ENCODE measurements around the gene XPNPEP2.

Gene XPNPEP2

DNA sequence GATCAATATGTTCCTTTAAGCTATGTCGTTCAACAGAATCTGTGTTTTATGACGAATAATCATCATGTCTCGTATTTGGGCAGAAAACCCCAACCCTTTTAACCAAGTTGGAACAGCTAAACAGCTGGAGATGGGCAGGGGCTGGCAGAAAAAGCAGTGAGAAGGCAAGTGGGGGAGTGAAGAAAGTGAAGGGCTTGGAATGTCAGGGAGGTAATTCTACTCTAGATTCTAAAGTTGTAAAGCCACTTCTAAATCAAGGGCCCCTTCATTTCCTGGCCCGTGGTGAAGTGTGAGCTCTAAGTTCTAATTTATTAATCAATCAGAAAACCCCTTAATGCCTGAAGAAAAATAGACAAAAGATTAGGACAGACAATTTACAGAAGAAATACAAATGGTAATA is 61.4 kb downstream of the XPNPEP2 start:
- Histone ChIP-seq H3K4me3 (ENCODE audit: extremely low read depth, insufficient read depth, low read length, poor library complexity, severe bottlenecking) (no peak overlapping the region), H3K9me3 (ENCODE audit: control insufficient read depth, low read length) (no peaks in the 10 kb centered on the region), H3K36me3 (ENCODE audit: control insufficient read depth, insufficient read depth, low read length) (peaks cover 29% of the 10 kb centered on the region), H3K27ac (ENCODE audit: low read depth, low read length, severe bottlenecking) (no peak overlapping the region), H3K4me1 (ENCODE audit: control insufficient read depth, insufficient read depth, low read length, poor library complexity, severe bottlenecking) (no peaks in the 10 kb centered on the region)
- WGBS, 2 experiments (ENCODE audit: insufficient coverage in 2 of 2), result 90% methylated on average over 2 of the region's 4 CpGs; no CpG with 5 or more reads in 1 of the 2 experiments

- Histone ChIP-seq H3K4me3 (ENCODE audit: extremely low read depth, insufficient read depth, low read length, poor library complexity, severe bottlenecking) (no peak overlapping the region), H3K36me3 (ENCODE audit: control insufficient read depth, insufficient read depth, low read length) (peaks cover 38% of the 10 kb centered on the region), H3K4me1 (ENCODE audit: control insufficient read depth, insufficient read depth, low read length, poor library complexity, severe bottlenecking) (no peaks in the 10 kb centered on the region), H3K9me3 (ENCODE audit: control insufficient read depth, low read length) (no peaks in the 10 kb centered on the region), H3K27ac (ENCODE audit: low read depth, low read length, severe bottlenecking) (no peak overlapping the region)
- WGBS, 2 experiments (ENCODE audit: insufficient coverage in 2 of 2), result no CpG with 5 or more reads among the region's 1 CpG
Observed at GRCh38 chrX:129802863-129803262, 64.1 kb downstream of the XPNPEP2 start.

DNA sequence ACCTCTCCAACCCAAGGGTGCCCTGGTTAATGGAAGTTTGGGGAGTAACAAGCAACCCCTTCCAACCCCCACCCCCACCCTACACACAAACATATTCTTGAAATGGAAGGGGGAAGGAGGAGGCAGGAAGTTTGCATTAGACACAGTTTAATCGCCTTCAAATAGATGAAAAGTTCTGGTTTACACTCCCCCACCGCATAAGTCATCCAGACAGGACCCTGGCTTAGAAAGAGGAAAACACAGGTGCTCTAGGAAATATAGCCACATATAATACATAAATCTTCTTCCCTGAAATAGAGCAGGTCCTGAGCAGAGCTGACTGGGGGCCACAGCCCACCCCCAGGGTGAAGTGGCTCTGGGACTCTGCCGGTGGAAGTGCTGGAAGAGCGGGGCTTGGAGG is 66.0 kb downstream of the XPNPEP2 start:
- Histone ChIP-seq H3K27ac (ENCODE audit: low read depth, low read length, severe bottlenecking) (no peak overlapping the region), H3K4me3 (ENCODE audit: extremely low read depth, insufficient read depth, low read length, poor library complexity, severe bottlenecking) (no peak overlapping the region), H3K4me1 (ENCODE audit: control insufficient read depth, insufficient read depth, low read length, poor library complexity, severe bottlenecking) (no peaks in the 10 kb centered on the region), H3K9me3 (ENCODE audit: control insufficient read depth, low read length) (no peaks in the 10 kb centered on the region), H3K36me3 (ENCODE audit: control insufficient read depth, insufficient read depth, low read length) (peaks cover 43% of the 10 kb centered on the region)
- WGBS, 2 experiments (ENCODE audit: insufficient coverage in 2 of 2), result 100% methylated on average over 1 of the region's 4 CpGs; no CpG with 5 or more reads in 1 of the 2 experiments

- Histone ChIP-seq H3K36me3 (ENCODE audit: control insufficient read depth, insufficient read depth, low read length) (peaks cover 39% of the 10 kb centered on the region), H3K4me1 (ENCODE audit: control insufficient read depth, insufficient read depth, low read length, poor library complexity, severe bottlenecking) (no peaks in the 10 kb centered on the region), H3K4me3 (ENCODE audit: extremely low read depth, insufficient read depth, low read length, poor library complexity, severe bottlenecking) (no peak overlapping the region), H3K27ac (ENCODE audit: low read depth, low read length, severe bottlenecking) (no peak overlapping the region), H3K9me3 (ENCODE audit: control insufficient read depth, low read length) (no peaks in the 10 kb centered on the region)
- no CpG with 5 or more reads among the region's 2 CpGs for WGBS, 2 experiments (ENCODE audit: insufficient coverage in 2 of 2)
Observed at GRCh38 chrX:129808158-129808828, 69.5 kb downstream of the XPNPEP2 start.

DNA sequence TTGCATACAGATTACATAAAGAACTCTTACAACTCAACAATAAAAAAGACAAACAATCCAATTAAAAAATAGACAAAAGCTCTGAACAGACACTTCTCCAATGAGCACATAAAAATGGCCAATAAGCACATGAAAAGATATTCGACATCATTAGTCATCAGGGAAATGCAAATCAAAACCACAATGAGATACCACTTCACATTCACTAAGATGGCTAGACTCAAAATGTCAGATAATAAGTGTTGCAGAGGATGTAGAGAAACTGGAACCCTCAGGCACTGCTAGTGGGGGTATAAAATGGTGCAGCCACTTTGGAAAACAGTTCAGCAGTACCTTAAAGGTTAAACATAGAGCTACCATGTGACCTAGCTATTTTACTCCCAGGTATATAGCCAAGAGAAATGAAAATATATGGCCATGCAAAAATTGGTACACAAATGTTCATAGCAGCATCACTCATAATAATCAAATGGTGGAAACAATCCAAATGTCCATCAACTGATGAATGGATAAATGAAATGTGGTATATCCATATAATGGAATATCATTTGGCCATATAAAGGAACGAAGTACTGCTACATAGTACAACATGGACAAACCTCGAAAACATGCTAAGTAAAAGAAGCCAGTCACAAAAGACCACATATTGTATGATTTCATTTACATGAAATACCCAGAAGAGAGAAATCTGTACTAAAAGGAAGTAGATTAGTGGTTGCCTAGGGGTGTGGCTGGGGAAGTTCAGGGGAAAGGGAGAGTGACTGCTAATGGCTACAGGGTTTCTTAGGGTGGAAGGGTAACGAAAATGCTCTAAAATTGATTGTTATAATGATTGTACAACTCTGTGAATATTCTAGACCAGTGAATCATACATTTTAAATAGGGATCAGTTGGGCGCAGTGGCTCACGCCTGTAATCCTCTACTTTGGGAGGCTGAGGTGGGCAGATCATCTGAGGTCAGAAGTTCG is 70.3 kb downstream of the XPNPEP2 start:
- no peak overlapping the region for H3K27ac ChIP-seq (ENCODE audit: low read depth, low read length, severe bottlenecking)
- no peaks in the 10 kb centered on the region for H3K9me3 ChIP-seq (ENCODE audit: control insufficient read depth, low read length)
- whole genome bisulfite sequencing, 2 experiments (ENCODE audit: insufficient coverage in 2 of 2), result 83% methylated on average over 2 of the region's 7 CpGs; no CpG with 5 or more reads in 1 of the 2 experiments
- no peaks in the 10 kb centered on the region for H3K4me1 ChIP-seq (ENCODE audit: control insufficient read depth, insufficient read depth, low read length, poor library complexity, severe bottlenecking)
- peaks cover 44% of the 10 kb centered on the region for H3K36me3 ChIP-seq (ENCODE audit: control insufficient read depth, insufficient read depth, low read length)
- H3K4me3 ChIP-seq (ENCODE audit: extremely low read depth, insufficient read depth, low read length, poor library complexity, severe bottlenecking), result no peak overlapping the region

DNA sequence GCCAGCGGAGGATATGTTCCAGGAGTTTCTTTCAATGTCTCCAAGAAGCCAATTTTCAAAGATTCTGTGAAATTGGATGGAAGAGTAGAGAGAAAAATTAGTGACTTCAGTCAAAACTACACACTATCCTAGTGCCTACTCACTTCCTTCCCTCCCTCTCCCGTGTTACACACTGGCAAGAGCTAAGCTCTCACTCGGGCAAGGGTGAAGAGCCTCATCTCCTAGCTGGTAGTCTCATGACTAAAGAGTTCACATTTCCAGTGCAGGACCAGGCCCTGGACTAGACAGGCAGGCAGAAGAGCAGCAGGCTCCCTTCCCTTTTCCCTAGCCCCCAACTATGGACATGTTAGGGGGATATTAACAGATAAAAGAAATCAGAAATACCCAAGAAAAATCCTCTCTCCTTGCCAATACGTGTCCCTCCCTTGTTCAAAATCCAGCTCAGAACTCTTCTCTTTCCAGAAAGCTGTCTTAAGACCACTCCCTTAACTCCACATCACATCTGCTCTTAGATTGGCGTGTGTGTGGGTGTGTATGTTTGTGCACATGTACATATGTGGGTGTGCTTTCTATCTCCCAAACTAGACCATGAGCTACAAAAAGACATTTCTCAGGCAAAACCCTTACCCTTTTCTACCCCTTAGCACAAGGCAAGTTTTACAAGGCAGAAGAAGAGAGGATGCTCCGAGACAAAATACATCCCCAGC is 75.0 kb downstream of the XPNPEP2 start:
- Histone ChIP-seq H3K4me3 (ENCODE audit: extremely low read depth, insufficient read depth, low read length, poor library complexity, severe bottlenecking) (no peak overlapping the region), H3K4me1 (ENCODE audit: control insufficient read depth, insufficient read depth, low read length, poor library complexity, severe bottlenecking) (no peaks in the 10 kb centered on the region), H3K9me3 (ENCODE audit: control insufficient read depth, low read length) (no peaks in the 10 kb centered on the region), H3K36me3 (ENCODE audit: control insufficient read depth, insufficient read depth, low read length) (peaks cover 51% of the 10 kb centered on the region), H3K27ac (ENCODE audit: low read depth, low read length, severe bottlenecking) (no peak overlapping the region)
- 100% methylated on average over 1 of the region's 6 CpGs for WGBS, 2 experiments (ENCODE audit: insufficient coverage in 2 of 2)

GRCh38 chrX:129818123-129818522 is 79.3 kb downstream of the XPNPEP2 start:
- no CpG with 5 or more reads among the region's 2 CpGs for WGBS, 2 experiments (ENCODE audit: insufficient coverage in 2 of 2)
- Histone ChIP-seq H3K36me3 (ENCODE audit: control insufficient read depth, insufficient read depth, low read length) (peaks cover 38% of the 10 kb centered on the region), H3K9me3 (ENCODE audit: control insufficient read depth, low read length) (no peaks in the 10 kb centered on the region), H3K4me1 (ENCODE audit: control insufficient read depth, insufficient read depth, low read length, poor library complexity, severe bottlenecking) (no peaks in the 10 kb centered on the region), H3K4me3 (ENCODE audit: extremely low read depth, insufficient read depth, low read length, poor library complexity, severe bottlenecking) (no peak overlapping the region), H3K27ac (ENCODE audit: low read depth, low read length, severe bottlenecking) (no peak overlapping the region)
